Right lobe of liver (tissue), 4 donors: Measurements from ENCODE around the gene EPN3.

Source experiments
- POLR2A ChIP-seq: fragments of 450-650 bp; IDR thresholded peaks from one replicate; pipeline ENCODE4 v1.6.1; 2017; ENCODE audit warnings: antibody characterized with exemption, mild to moderate bottlenecking
- TF ChIP-seq, protein P1 (sequence below), 4 donors: fragments of 200-600 bp in 3 of 4; fragments of 450-650 bp in 1 of 4; IDR thresholded peaks; one replicate each; pipeline versions ENCODE4 v1.5.1 to v1.8.0; 2016 to 2022; ENCODE audit warnings: antibody characterized with exemption in 4 of 4, mild to moderate bottlenecking in 2 of 4
- donor health status: DM: no; HTN: no; CAD: no.
- donor health status: DM: no; HTN: no; CAD: no.
- donor health status: DM: no; HTN: yes; CAD: no.

DNA sequence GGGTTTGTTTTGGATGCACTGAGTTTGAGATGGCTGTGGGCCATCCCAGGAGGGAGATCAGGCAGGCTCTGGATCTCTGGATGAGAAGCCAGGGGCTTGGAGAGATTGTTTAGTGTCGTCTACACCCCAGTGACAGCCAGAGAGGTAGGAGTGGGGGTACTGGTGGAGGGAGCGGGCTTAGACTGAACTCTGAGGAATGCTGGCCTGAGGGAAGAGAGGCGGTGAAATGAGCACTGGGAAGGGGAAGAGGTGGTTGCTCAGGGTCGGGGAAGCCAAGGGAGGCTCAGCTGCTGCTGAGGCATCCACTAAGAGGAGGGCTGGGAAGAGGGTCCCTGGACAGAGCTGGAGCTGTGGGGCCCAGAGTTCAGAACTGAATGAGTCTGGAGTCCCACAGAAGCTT, 51.6 kb downstream of the EPN3 start:
- TF ChIP-seq POLR2A = no peak
- TF ChIP-seq, protein P1, sequence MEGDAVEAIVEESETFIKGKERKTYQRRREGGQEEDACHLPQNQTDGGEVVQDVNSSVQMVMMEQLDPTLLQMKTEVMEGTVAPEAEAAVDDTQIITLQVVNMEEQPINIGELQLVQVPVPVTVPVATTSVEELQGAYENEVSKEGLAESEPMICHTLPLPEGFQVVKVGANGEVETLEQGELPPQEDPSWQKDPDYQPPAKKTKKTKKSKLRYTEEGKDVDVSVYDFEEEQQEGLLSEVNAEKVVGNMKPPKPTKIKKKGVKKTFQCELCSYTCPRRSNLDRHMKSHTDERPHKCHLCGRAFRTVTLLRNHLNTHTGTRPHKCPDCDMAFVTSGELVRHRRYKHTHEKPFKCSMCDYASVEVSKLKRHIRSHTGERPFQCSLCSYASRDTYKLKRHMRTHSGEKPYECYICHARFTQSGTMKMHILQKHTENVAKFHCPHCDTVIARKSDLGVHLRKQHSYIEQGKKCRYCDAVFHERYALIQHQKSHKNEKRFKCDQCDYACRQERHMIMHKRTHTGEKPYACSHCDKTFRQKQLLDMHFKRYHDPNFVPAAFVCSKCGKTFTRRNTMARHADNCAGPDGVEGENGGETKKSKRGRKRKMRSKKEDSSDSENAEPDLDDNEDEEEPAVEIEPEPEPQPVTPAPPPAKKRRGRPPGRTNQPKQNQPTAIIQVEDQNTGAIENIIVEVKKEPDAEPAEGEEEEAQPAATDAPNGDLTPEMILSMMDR (IDR thresholded peaks at IDR 0.05) = no peak
